HG03196 (cell line): ENCODE measurements around the gene NOL4L.

Experiments used
- ATAC-seq: cut with Tn5 transposase; IDR thresholded peaks from one replicate; pipeline ENCODE4 v1.9.1; 2021; ENCODE audit not compliant: unreplicated experiment

The NOL4L gene

GRCh38 chr20:32448306-32449056, 136.7 kb downstream of the NOL4L start:
- ATAC-seq, result no peak

- no peak for ATAC-seq
These were observed 137.8 kb downstream of the NOL4L start for GRCh38 chr20:32447136-32448027.

- ATAC-seq, result no peak
These were observed 138.6 kb downstream of the NOL4L start for GRCh38 chr20:32446301-32447100.

GRCh38 chr20:32445539-32446273, 139.4 kb downstream of the NOL4L start:
- ATAC-seq, result no peak

GRCh38 chr20:32444474-32445220, 140.5 kb downstream of the NOL4L start:
- no peak for ATAC-seq

GRCh38 chr20:32443386-32443974, 141.7 kb downstream of the NOL4L start:
- ATAC-seq, result no peak

- ATAC-seq, result no peak
These were observed 142.3 kb downstream of the NOL4L start for GRCh38 chr20:32442630-32443373.

GRCh38 chr20:32441638-32442037, 143.5 kb downstream of the NOL4L start:
- no peak for ATAC-seq

GRCh38 chr20:32440758-32441078, 144.4 kb downstream of the NOL4L start:
- no peak for ATAC-seq

GRCh38 chr20:32440069-32440757, 144.9 kb downstream of the NOL4L start:
- no peak for ATAC-seq

- ATAC-seq, result no peak
These were observed 145.9 kb downstream of the NOL4L start for GRCh38 chr20:32439132-32439829.

- no peak for ATAC-seq
These were observed 146.7 kb downstream of the NOL4L start for GRCh38 chr20:32438331-32438858.

GRCh38 chr20:32437391-32438074, 147.6 kb downstream of the NOL4L start:
- no peak for ATAC-seq

GRCh38 chr20:32436968-32437367, 148.2 kb downstream of the NOL4L start:
- ATAC-seq, result no peak

GRCh38 chr20:32436142-32436861, 148.8 kb downstream of the NOL4L start:
- ATAC-seq, result no peak

GRCh38 chr20:32435449-32436107, 149.6 kb downstream of the NOL4L start:
- ATAC-seq, result no peak
